Lower lobe of right lung (tissue), 2 donors: ENCODE measurements around the gene DUSP22. TPM values are rescaled to one million over a fixed set of nuclear protein-coding genes. Genes with fewer than 3 reads are reported as not detected.

Source experiments
- ATAC-seq, 2 donors: fragments of 200-7000 bp; cut with Tn5 transposase; one replicate each; pipeline ENCODE4 v1.9.1; 2020 to 2022; ENCODE audit warnings: mild to moderate bottlenecking in 2 of 2, moderate library complexity in 2 of 2
- DNase-seq: peaks from one replicate; pipeline ENCODE4 v3.0.0-alpha.2; 2020
- H3K27ac ChIP-seq: fragments of 200-600 bp; one replicate; pipeline ENCODE4 v1.8.0; 2022
- H3K27me3 ChIP-seq: fragments of 200-600 bp; one replicate; pipeline ENCODE4 v1.8.0; 2022; ENCODE audit warnings: low read depth
- H3K36me3 ChIP-seq: fragments of 200-600 bp; one replicate; pipeline ENCODE4 v1.8.0; 2022; ENCODE audit warnings: mild to moderate bottlenecking
- H3K4me1 ChIP-seq: fragments of 200-600 bp; one replicate; pipeline ENCODE4 v1.8.0; 2022
- H3K4me3 ChIP-seq: fragments of 200-600 bp; one replicate; pipeline ENCODE4 v1.8.0; 2022; ENCODE audit warnings: mild to moderate bottlenecking
- H3K9me3 ChIP-seq: fragments of 200-600 bp; one replicate; pipeline ENCODE4 v1.8.0; 2022
- CTCF ChIP-seq: fragments of 200-600 bp; IDR thresholded peaks from one replicate; pipeline ENCODE4 v1.8.0; 2022; ENCODE audit warnings: antibody characterized with exemption, mild to moderate bottlenecking
- intact Hi-C: fragments of 100-400 bp; cut with DNase I; formaldehyde crosslinking; loops from one replicate; pipeline ENCODE4 v1.11.0; 2022
- total RNA-seq: library from RNA; stranded (reverse); fragmentation: NEBNext Ultra II Directional; extraction: Animal tissue kit (Norgen Biotek cat#: 25700); gene quantifications from one replicate; pipeline ENCODE4 v1.2.1, GENCODE V29; 2021
- donor health status: DM: no; HTN: yes; CAD: no; lungs with severe emphysema.

DUSP22 gene
- total RNA-seq, 1 donor from 2014 or later = 66.4 TPM

- Histone ChIP-seq H3K4me1 (no peaks in the 10 kb centered on the region), H3K27ac (no peak overlapping the region), H3K9me3 (no peaks in the 10 kb centered on the region), H3K4me3 (no peak overlapping the region), H3K27me3 (no peaks in the 10 kb centered on the region), H3K36me3 (no peaks in the 10 kb centered on the region)
- no peak for DNase-seq
- peak in 1 of 2 donors; percentile 60 for ATAC-seq
- TF ChIP-seq CTCF = no peak
- intact Hi-C loops = no loop called here
Observed at GRCh38 chr6:252775-253535, 39.3 kb upstream of the DUSP22 start.

- no peak for DNase-seq
- TF ChIP-seq CTCF = no peak
- no peaks in the 10 kb centered on the region for H3K4me1 ChIP-seq
- intact Hi-C loops = no loop called here
- H3K36me3 ChIP-seq = no peaks in the 10 kb centered on the region
- no peaks in the 10 kb centered on the region for H3K9me3 ChIP-seq
- H3K27me3 ChIP-seq = no peaks in the 10 kb centered on the region
- no peak overlapping the region for H3K4me3 ChIP-seq
- ATAC-seq = peak in 1 of 2 donors; percentile 54
- no peak overlapping the region for H3K27ac ChIP-seq
Observed at GRCh38 chr6:254016-254415, 38.3 kb upstream of the DUSP22 start.

- Histone ChIP-seq H3K9me3 (no peaks in the 10 kb centered on the region), H3K27me3 (no peaks in the 10 kb centered on the region), H3K36me3 (no peaks in the 10 kb centered on the region), H3K27ac (no peak overlapping the region), H3K4me1 (no peaks in the 10 kb centered on the region), H3K4me3 (no peak overlapping the region)
- TF ChIP-seq CTCF = no peak
- DNase-seq (no peak), ATAC-seq (no peak)
- intact Hi-C loops = no loop called here
Observed at GRCh38 chr6:255041-255750, 37.1 kb upstream of the DUSP22 start.

GRCh38 chr6:255751-256083 lies 36.6 kb upstream of the DUSP22 start:
- Histone ChIP-seq H3K27ac (no peak overlapping the region), H3K36me3 (no peaks in the 10 kb centered on the region), H3K4me3 (no peak overlapping the region), H3K27me3 (no peaks in the 10 kb centered on the region), H3K9me3 (no peaks in the 10 kb centered on the region), H3K4me1 (no peaks in the 10 kb centered on the region)
- no peak for DNase-seq
- intact Hi-C loops = no loop called here
- peak in 1 of 2 donors; percentile 30 for ATAC-seq
- no peak for TF ChIP-seq CTCF

GRCh38 chr6:256169-256568 lies 36.1 kb upstream of the DUSP22 start:
- DNase-seq = no peak
- Histone ChIP-seq H3K4me1 (no peaks in the 10 kb centered on the region), H3K9me3 (no peaks in the 10 kb centered on the region), H3K27me3 (no peaks in the 10 kb centered on the region), H3K27ac (no peak overlapping the region), H3K36me3 (no peaks in the 10 kb centered on the region), H3K4me3 (no peak overlapping the region)
- intact Hi-C loops = no loop called here
- no peak for TF ChIP-seq CTCF
- ATAC-seq = no peak
